Choroid plexus epithelial cell (primary cell): ENCODE results near the gene NCR2.

Experiments
- DNase-seq: peaks from one replicate; pipeline ENCODE4 v3.0.0-alpha.2; 2010; ENCODE audit warnings: low read depth
- H3K4me3 ChIP-seq: 2 replicates; pipeline ENCODE4 v1.5.1; 2011; ENCODE audit warnings: low read depth, mild to moderate bottlenecking, control low read depth, low read length, moderate library complexity
- CTCF ChIP-seq: conservative IDR thresholded peaks from 2 replicates; pipeline ENCODE4 v1.5.1; 2011; ENCODE audit warnings: low read depth, mild to moderate bottlenecking, control low read depth, inconsistent platforms, low read length, moderate library complexity

NCR2 gene

GRCh38 chr6:41346441-41346840 is 11.0 kb downstream of the NCR2 start:
- no peak for DNase-seq
- no peak overlapping the region for H3K4me3 ChIP-seq
- TF ChIP-seq CTCF, result no peak

- DNase-seq, result peak; percentile 13
- TF ChIP-seq CTCF, result no peak
- H3K4me3 ChIP-seq, result no peak overlapping the region
Measured at GRCh38 chr6:41347378-41348050, 12.1 kb downstream of the NCR2 start.

GRCh38 chr6:41348934-41349333 is 13.5 kb downstream of the NCR2 start:
- no peak overlapping the region for H3K4me3 ChIP-seq
- no peak for DNase-seq
- TF ChIP-seq CTCF, result no peak

GRCh38 chr6:41352396-41352795 is 17.0 kb downstream of the NCR2 start:
- TF ChIP-seq CTCF, result no peak
- no peak overlapping the region for H3K4me3 ChIP-seq
- DNase-seq, result no peak

- H3K4me3 ChIP-seq, result no peak overlapping the region
- no peak for DNase-seq
- TF ChIP-seq CTCF, result no peak
Measured at GRCh38 chr6:41352907-41353306, 17.5 kb downstream of the NCR2 start.

GRCh38 chr6:41353333-41353732 is 17.9 kb downstream of the NCR2 start:
- H3K4me3 ChIP-seq, result no peak overlapping the region
- DNase-seq, result no peak
- TF ChIP-seq CTCF, result no peak

GRCh38 chr6:41355952-41356351 is 20.5 kb downstream of the NCR2 start:
- no peak for TF ChIP-seq CTCF
- H3K4me3 ChIP-seq, result no peak overlapping the region
- no peak for DNase-seq
